GM12878 (cell line): ENCODE data around the gene SEMA4C. TPM values are rescaled to one million over a fixed set of nuclear protein-coding genes. Genes with fewer than 3 reads are reported as not detected.

Experiments used
- ATAC-seq: fragments of 200-7000 bp; cut with Tn5 transposase; 3 replicates; pipeline ENCODE4 v1.9.1; 2020; ENCODE audit warnings: mild to moderate bottlenecking, moderate library complexity
- BruUV-seq: library from RNA; stranded (reverse); fragments of 400-500 nt; replicated peaks from 2 replicates; lab custom pipeline; 2021; lab: Mats Ljungman, UMichigan
- CTCF ChIA-PET: fragments of 300-600 bp; sonication (Branson Sonifier 250); formaldehyde crosslinking; extraction: SDS; loops from one replicate; lab custom pipeline; 2021; ENCODE audit warnings: inconsistent platforms; lab: Yijun Ruan, JAX
- POLR2A ChIA-PET: fragments of 350-600 bp; formaldehyde crosslinking; extraction: SDS; loops from one replicate; lab custom pipeline; 2021; ENCODE audit warnings: inconsistent platforms; lab: Charles Lee
- RAD21 ChIA-PET: fragments of 300-600 bp; sonication (Branson Sonifier 250); formaldehyde crosslinking; loops from one replicate; lab custom pipeline; 2023; ENCODE audit warnings: antibody characterized with exemption; ENCODE audit not compliant: unreplicated experiment; lab: Charles Lee
- SMC1A ChIA-PET: fragments of 300-600 bp; sonication (Branson Sonifier 250); formaldehyde crosslinking; loops from one replicate; lab custom pipeline; 2023; ENCODE audit not compliant: unreplicated experiment, uncharacterized antibody; lab: Charles Lee
- DNase-seq: peaks from one replicate; pipeline ENCODE4 v3.0.0-alpha.2; 2011; ENCODE audit warnings: low read depth, low spot score
- FAIRE-seq: peaks from 3 replicates; lab custom pipeline; 2011; peaks lifted over from hg19 to GRCh38; lab: Jason Lieb, UNC
- H2AFZ ChIP-seq: 2 replicates; pipeline ENCODE4 v1.6.0; 2011; ENCODE audit warnings: low read depth, low read length, control low read depth; ENCODE audit not compliant: control insufficient read depth
- H3K27ac ChIP-seq: 2 replicates; pipeline ENCODE4 v1.5.1; 2011; ENCODE audit warnings: control low read depth; ENCODE audit not compliant: control insufficient read depth, insufficient read depth
- H3K27me3 ChIP-seq, 2 experiments: replicated peaks in 1 of 2; 2 replicates each; pipeline versions ENCODE4 v1.6.0 to v1.6.1; 2011; ENCODE audit warnings: low read length in 1 of 2; ENCODE audit not compliant: control insufficient read depth in 2 of 2, insufficient read depth in 2 of 2
- H3K36me3 ChIP-seq, 2 experiments: 2 replicates each; pipeline ENCODE4 v1.5.1; 2011; ENCODE audit warnings: low read length in 1 of 2; ENCODE audit not compliant: control insufficient read depth in 2 of 2, insufficient read depth in 2 of 2
- H3K4me1 ChIP-seq: 2 replicates; pipeline ENCODE4 v1.6.1; 2011; ENCODE audit warnings: mild to moderate bottlenecking, low read length, moderate library complexity, mixed read lengths; ENCODE audit not compliant: control insufficient read depth, insufficient read depth
- H3K4me2 ChIP-seq: 2 replicates; pipeline ENCODE4 v1.6.0; 2011; ENCODE audit warnings: control low read depth; ENCODE audit not compliant: control insufficient read depth, insufficient read depth
- H3K4me3 ChIP-seq: fragments of 200-600 bp; sonication (generic); 2 replicates; pipeline ENCODE4 v1.5.1; 2016
- H3K79me2 ChIP-seq: 2 replicates; pipeline ENCODE4 v1.6.0; 2011; ENCODE audit warnings: low read length; ENCODE audit not compliant: control insufficient read depth, insufficient read depth
- H3K9ac ChIP-seq: 2 replicates; pipeline ENCODE4 v1.8.0; 2011; ENCODE audit warnings: low read length, control low read depth, mixed read lengths; ENCODE audit not compliant: control insufficient read depth, insufficient read depth
- H3K9me3 ChIP-seq: replicated peaks from 3 replicates; pipeline ENCODE4 v1.5.1; 2011; ENCODE audit warnings: mild to moderate bottlenecking, low read length; ENCODE audit not compliant: control insufficient read depth, insufficient read depth
- H4K20me1 ChIP-seq: 2 replicates; pipeline ENCODE4 v1.6.0; 2011; ENCODE audit not compliant: control insufficient read depth, insufficient read depth
- BCL11A ChIP-seq: IDR thresholded peaks from 2 replicates; pipeline ENCODE4 v1.6.1; 2011; ENCODE audit warnings: low read depth, low read length
- CBFB ChIP-seq: IDR thresholded peaks from 2 replicates; pipeline ENCODE4 v1.6.1; 2016; ENCODE audit warnings: antibody characterized with exemption, low read depth
- IRF4 ChIP-seq: IDR thresholded peaks from 2 replicates; pipeline ENCODE4 v1.6.1; 2011; ENCODE audit warnings: low read depth, low read length
- NR2C2 ChIP-seq: IDR thresholded peaks from 2 replicates; pipeline ENCODE4 v1.6.1; 2011; ENCODE audit warnings: borderline replicate concordance, low read depth; ENCODE audit not compliant: control insufficient read depth, insufficient read length
- POLR2AphosphoS2 ChIP-seq: IDR thresholded peaks from 2 replicates; pipeline ENCODE4 v1.6.1; 2011; ENCODE audit warnings: low read depth, mild to moderate bottlenecking, low read length, improper control_type of control experiment, moderate library complexity
- RFX5 ChIP-seq: IDR thresholded peaks from 2 replicates; pipeline ENCODE4 v1.6.1; 2011; ENCODE audit warnings: low read depth, low read length, improper control_type of control experiment
- SIN3A ChIP-seq: IDR thresholded peaks from 2 replicates; pipeline ENCODE4 v1.6.1; 2012; ENCODE audit warnings: low read depth, low read length, improper control_type of control experiment
- SRF ChIP-seq, 2 experiments: IDR thresholded peaks; 2 replicates each; pipeline ENCODE4 v1.6.1; 2011; ENCODE audit warnings: low read depth in 2 of 2, low read length in 2 of 2, mild to moderate bottlenecking in 1 of 2, moderate library complexity in 1 of 2
- TCF3 ChIP-seq: IDR thresholded peaks from 2 replicates; pipeline ENCODE4 v1.6.1; 2012; ENCODE audit warnings: low read depth, mild to moderate bottlenecking, low read length, borderline replicate concordance; ENCODE audit not compliant: insufficient read depth
- WGBS: methylation state at CpG from one replicate; pipeline ENCODE4 v1.1.6; 2016; ENCODE audit warnings: low lambda C conversion rate; ENCODE audit not compliant: insufficient replicate concordance, insufficient coverage; ENCODE audit errors: missing lambda C conversion rate; 5-methylcytosine and 5-hydroxymethylcytosine counted together
- in situ Hi-C: fragments of 300-500 bp; cut with MboI; formaldehyde crosslinking; loops from 9 replicates; pipeline ENCODE4 v1.14.3; 2018; ENCODE audit warnings: mixed read lengths
- intact Hi-C: fragments of 100-400 bp; cut with micrococcal nuclease; formaldehyde crosslinking; loops from one replicate; pipeline ENCODE4 v1.14.2; 2022; ENCODE audit not compliant: unreplicated experiment
- polyA plus RNA-seq, 11 experiments: library from polyadenylated mRNA; depleted of rRNA in 4 of 11; unstranded in 6 of 11; stranded (reverse) in 5 of 11; fragments of >200 nt; fragmentation: Nextera tagmentation in 4 of 11; fragmentation: Illumina TruSeq in 1 of 11; extraction: Ambion mirVana in 4 of 11; extraction: Trizol in 1 of 11; gene quantifications; 1 replicate in 1 of 11; 2 replicates in 10 of 11; pipeline versions ENCODE4 v1.2.1 to v1.2.3, GENCODE V29; 2011 to 2016; ENCODE audit warnings: inconsistent platforms in 2 of 11, missing spikeins in 2 of 11, low read depth in 1 of 11
- total RNA-seq, 4 experiments: library from RNA; depleted of rRNA in 3 of 4; stranded (reverse); fragments of >200 nt in 3 of 4; fragmentation: Illumina TruSeq in 1 of 4; extraction: Trizol in 1 of 4; gene quantifications; 2 replicates each; pipeline versions ENCODE4 v1.2.1 to v1.2.3, GENCODE V29; 2013 to 2021
- TF ChIP-seq, protein P1 (sequence below): IDR thresholded peaks from 2 replicates; pipeline ENCODE4 v1.6.1; 2011; ENCODE audit warnings: low read depth, mild to moderate bottlenecking, low read length, moderate library complexity, borderline replicate concordance; ENCODE audit errors: extremely low read depth
- TF ChIP-seq, protein P2 (sequence below): fragments of 450-650 bp; IDR thresholded peaks from 2 replicates; pipeline ENCODE4 v1.6.1; 2017; ENCODE audit warnings: antibody characterized with exemption, mild to moderate bottlenecking, moderate library complexity

SEMA4C gene
- total and polyA plus RNA-seq, 10 of the 15 experiments (the other 5 are each of a cell fraction or from before 2014, with no cell fraction given), result 0.06 to 21.6 (median 6.8) TPM

DNA sequence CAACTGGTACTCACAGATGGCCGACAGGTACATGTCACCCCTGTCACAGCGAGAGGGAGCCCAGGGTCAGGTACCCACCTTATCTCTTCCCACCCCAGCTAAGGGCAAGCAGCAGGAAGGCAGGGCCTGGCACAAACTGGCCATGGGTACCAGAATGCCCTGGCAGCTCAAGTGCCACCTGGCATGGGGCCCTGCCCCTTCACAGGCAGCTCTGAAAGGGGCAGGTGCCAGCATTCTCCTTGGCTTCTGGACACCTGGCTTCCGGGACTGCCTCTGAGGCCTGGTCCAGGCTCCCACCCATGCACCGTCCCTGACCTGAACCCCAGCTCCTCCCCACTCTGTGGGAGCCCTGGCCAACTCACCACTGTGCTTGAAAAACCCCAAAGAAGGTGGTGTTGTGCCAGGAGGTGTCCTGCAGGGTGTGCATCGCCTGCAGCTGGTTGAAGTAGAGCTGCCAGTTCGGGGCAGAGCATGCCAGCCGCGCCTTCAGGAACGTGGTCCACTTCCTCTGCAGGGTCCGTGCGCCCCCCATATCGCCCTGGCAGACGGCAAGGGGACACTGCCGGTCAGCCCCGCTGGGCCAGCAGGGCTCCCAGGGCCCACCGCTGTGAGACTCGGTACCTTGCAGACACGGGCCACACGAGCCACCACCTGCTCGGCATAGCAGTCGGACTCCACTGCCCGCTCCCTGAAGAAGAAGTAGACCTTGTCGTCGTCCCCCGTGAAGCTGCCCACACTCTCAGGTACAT is 5.4 kb downstream of the SEMA4C start:
- FAIRE-seq, result no peak
- H3K4me1 ChIP-seq, result peaks cover 8% of the 10 kb centered on the region
- POLR2A ChIA-PET, result no interaction called here

DNA sequence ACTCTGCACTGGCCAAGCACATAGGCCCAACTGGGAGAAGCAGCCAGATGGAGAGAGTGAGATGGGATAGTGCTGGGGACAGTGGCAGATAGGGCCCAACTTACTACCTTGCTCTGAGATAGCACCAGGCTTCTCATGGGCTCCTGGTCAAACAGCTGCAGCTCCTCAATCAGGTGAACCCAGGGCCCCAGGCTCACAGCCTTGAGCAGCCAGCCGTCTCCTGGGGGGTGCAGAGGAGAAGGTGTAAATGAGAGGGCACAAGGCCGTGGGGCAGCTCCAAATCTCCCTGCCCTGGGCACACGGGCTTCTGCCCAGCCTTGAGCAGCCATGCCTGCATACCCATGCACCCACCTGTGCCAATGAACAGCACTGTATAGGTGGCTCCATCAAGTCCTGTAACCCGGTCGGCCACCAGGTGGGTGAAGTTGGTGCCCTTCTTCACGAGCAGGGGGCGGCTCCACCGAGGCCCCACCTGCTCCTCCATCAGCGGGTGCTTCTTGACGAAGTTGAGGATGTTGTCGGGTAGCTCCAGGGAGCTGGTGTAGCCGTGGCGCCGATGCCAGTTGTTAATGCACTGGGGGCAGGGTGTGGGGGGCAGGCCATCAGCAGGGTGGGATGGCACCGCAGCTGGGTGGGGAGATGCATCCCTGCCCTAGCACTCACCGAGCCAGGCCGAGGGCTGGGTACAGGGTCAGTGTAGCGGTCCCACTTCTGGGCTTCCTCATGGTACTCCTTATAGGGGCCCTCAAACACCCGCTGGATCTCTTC is 6.1 kb downstream of the SEMA4C start:
- Histone ChIP-seq H2AFZ (no peak overlapping the region), H3K9me3 (no peaks in the 10 kb centered on the region), H4K20me1 (no peaks in the 10 kb centered on the region), H3K36me3 (peaks cover 11 to 31% of the 10 kb centered on the region in 2 experiments; a peak in 3 of 4 replicates), H3K4me1 (peaks cover 8% of the 10 kb centered on the region), H3K27ac (no peak overlapping the region), H3K9ac (no peak overlapping the region), H3K4me2 (no peak overlapping the region), H3K27me3 (no peaks in the 10 kb centered on the region), H3K79me2 (peaks cover 28% of the 10 kb centered on the region), H3K4me3 (no peak overlapping the region)
- intact Hi-C loops (no loop called here), in situ Hi-C loops (no loop called here)
- SMC1A ChIA-PET, result interaction anchor here (0.7 kb wide), 1 partner anchor 14 kb away, joined by 3 read pairs; no protein-coding TSS in a partner anchor
- 85% methylated on average over 19 of the region's 19 CpGs for WGBS
- no peak for ATAC-seq
- POLR2A ChIA-PET, result interaction anchor here (0.6 kb wide), 1 partner anchor 97 kb away, joined by 4 read pairs; no protein-coding TSS in a partner anchor
- TF ChIP-seq SIN3A (no peak), SRF (IDR thresholded peaks at IDR 0.05; ENCODE audit: low read depth in 2 of 2, low read length in 2 of 2) (no peak), CBFB (no peak), BCL11A (no peak), IRF4 (no peak), TCF3 (no peak), RFX5 (no peak)
- TF ChIP-seq, protein P1, sequence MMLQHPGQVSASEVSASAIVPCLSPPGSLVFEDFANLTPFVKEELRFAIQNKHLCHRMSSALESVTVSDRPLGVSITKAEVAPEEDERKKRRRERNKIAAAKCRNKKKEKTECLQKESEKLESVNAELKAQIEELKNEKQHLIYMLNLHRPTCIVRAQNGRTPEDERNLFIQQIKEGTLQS, result no peak
- TF ChIP-seq, protein P2, sequence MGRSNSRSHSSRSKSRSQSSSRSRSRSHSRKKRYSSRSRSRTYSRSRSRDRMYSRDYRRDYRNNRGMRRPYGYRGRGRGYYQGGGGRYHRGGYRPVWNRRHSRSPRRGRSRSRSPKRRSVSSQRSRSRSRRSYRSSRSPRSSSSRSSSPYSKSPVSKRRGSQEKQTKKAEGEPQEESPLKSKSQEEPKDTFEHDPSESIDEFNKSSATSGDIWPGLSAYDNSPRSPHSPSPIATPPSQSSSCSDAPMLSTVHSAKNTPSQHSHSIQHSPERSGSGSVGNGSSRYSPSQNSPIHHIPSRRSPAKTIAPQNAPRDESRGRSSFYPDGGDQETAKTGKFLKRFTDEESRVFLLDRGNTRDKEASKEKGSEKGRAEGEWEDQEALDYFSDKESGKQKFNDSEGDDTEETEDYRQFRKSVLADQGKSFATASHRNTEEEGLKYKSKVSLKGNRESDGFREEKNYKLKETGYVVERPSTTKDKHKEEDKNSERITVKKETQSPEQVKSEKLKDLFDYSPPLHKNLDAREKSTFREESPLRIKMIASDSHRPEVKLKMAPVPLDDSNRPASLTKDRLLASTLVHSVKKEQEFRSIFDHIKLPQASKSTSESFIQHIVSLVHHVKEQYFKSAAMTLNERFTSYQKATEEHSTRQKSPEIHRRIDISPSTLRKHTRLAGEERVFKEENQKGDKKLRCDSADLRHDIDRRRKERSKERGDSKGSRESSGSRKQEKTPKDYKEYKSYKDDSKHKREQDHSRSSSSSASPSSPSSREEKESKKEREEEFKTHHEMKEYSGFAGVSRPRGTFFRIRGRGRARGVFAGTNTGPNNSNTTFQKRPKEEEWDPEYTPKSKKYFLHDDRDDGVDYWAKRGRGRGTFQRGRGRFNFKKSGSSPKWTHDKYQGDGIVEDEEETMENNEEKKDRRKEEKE, result no peak
- CTCF ChIA-PET, result interaction anchor here (1.4 kb wide), 1 partner anchor 10 kb away, joined by 5 read pairs; no protein-coding TSS in a partner anchor
- RAD21 ChIA-PET, result interaction anchor here (0.6 kb wide), 1 partner anchor 359 kb away, joined by 3 read pairs; no protein-coding TSS in a partner anchor
- DNase-seq, result no peak
- BruUV-seq, result no TSS peak
- FAIRE-seq, result no peak

More for the DNA sequence above, 5.4 kb downstream of the SEMA4C start:
- DNase-seq, result no peak
- Histone ChIP-seq H4K20me1 (no peaks in the 10 kb centered on the region), H3K36me3 (peaks cover 11 to 30% of the 10 kb centered on the region in 2 experiments; a peak in 3 of 4 replicates), H3K27ac (no peak overlapping the region), H3K9ac (no peak overlapping the region), H3K4me3 (no peak overlapping the region), H3K4me2 (no peak overlapping the region), H3K9me3 (no peaks in the 10 kb centered on the region), H2AFZ (no peak overlapping the region), H3K79me2 (peaks cover 35% of the 10 kb centered on the region), H3K27me3 (no peaks in the 10 kb centered on the region)
- TF ChIP-seq POLR2AphosphoS2 (0 out of 2 replicates have a peak, but pooled peaks have one; percentile 8), NR2C2 (no peak)
- in situ Hi-C loops (no loop called here), intact Hi-C loops (loop anchor here (5.0 kb wide), 1 partner anchor 227 kb away; the partner anchor contains the start of gene KANSL3)
- RAD21 ChIA-PET, result no interaction called here
- WGBS, result 95% methylated on average over 25 of the region's 25 CpGs
- no peak for ATAC-seq
- no TSS peak for BruUV-seq
- SMC1A ChIA-PET, result no interaction called here
- CTCF ChIA-PET, result interaction anchor here (1.4 kb wide), 1 partner anchor 9 kb away, joined by 5 read pairs; no protein-coding TSS in a partner anchor
